HepG2 (cell line): ENCODE measurements around the gene CCDC70. TPM values are rescaled to one million over a fixed set of nuclear protein-coding genes. Genes with fewer than 3 reads are reported as not detected.

Source experiments
- ATAC-seq: fragments of 200-7000 bp; cut with Tn5 transposase; 3 replicates; pipeline ENCODE4 v1.9.1; 2020; ENCODE audit warnings: mild to moderate bottlenecking, moderate library complexity
- BruUV-seq: library from RNA; stranded (reverse); fragments of 400-500 nt; replicated peaks from 2 replicates; lab custom pipeline; 2021; lab: Mats Ljungman, UMichigan
- CTCF ChIA-PET: fragments of 300-600 bp; formaldehyde crosslinking; extraction: SDS; loops from one replicate; lab custom pipeline; 2021; ENCODE audit warnings: low total read pairs, inconsistent platforms, low intra/inter-chr PET ratio; lab: Yijun Ruan, JAX
- POLR2A ChIA-PET: fragments of 350-600 bp; sonication (Branson Sonifier 250); formaldehyde crosslinking; loops from one replicate; lab custom pipeline; 2020; ENCODE audit warnings: antibody characterized with exemption, inconsistent platforms; lab: Yijun Ruan, JAX
- DNase-seq: peaks from one replicate; pipeline ENCODE4 v3.0.0-alpha.2; 2015; ENCODE audit warnings: low spot score
- FAIRE-seq: peaks from 3 replicates; lab custom pipeline; 2011; peaks lifted over from hg19 to GRCh38; lab: Jason Lieb, UNC
- H2AFZ ChIP-seq: one replicate; pipeline ENCODE4 v1.6.1; 2011; ENCODE audit warnings: low read length, inconsistent platforms
- H3K27ac ChIP-seq: fragments of 300-600 bp; 3 replicates; pipeline ENCODE4 v1.8.0; 2011; ENCODE audit warnings: mixed run types, mild to moderate bottlenecking, mixed read lengths, low read length, inconsistent platforms; ENCODE audit not compliant: insufficient read depth; ENCODE audit errors: extremely low read length
- H3K27me3 ChIP-seq, 2 experiments: fragments of 200-600 bp in 1 of 2; 2 replicates in 1 of 2; 3 replicates in 1 of 2; pipeline versions ENCODE4 v1.6.0 to v1.8.0; 2011; ENCODE audit warnings: low read length in 2 of 2, mild to moderate bottlenecking in 2 of 2, moderate library complexity in 2 of 2, inconsistent platforms in 1 of 2; ENCODE audit not compliant: insufficient read depth in 2 of 2, control insufficient read depth in 1 of 2
- H3K36me3 ChIP-seq, 2 experiments: fragments of 200-600 bp in 1 of 2; replicated peaks in 1 of 2; 2 replicates in 1 of 2; 3 replicates in 1 of 2; pipeline versions ENCODE4 v1.5.1 to v1.8.0; 2011; ENCODE audit warnings: low read length in 2 of 2, inconsistent platforms in 1 of 2; ENCODE audit not compliant: insufficient read depth in 2 of 2, control insufficient read depth in 1 of 2
- H3K4me1 ChIP-seq: 2 replicates; pipeline ENCODE4 v1.5.1; 2012; ENCODE audit warnings: low read length, inconsistent platforms; ENCODE audit not compliant: insufficient read depth
- H3K4me2 ChIP-seq: 2 replicates; pipeline ENCODE4 v1.6.0; 2011; ENCODE audit warnings: low read depth, low read length, inconsistent platforms
- H3K4me3 ChIP-seq, 3 experiments: fragments of 200-600 bp in 1 of 3; sonication (generic), shearing (Covaris generic) in 1 of 3; replicated peaks in 1 of 3; 2 replicates each; pipeline ENCODE4 v1.5.1; 2011 to 2016; ENCODE audit warnings: low read length in 3 of 3, inconsistent platforms in 2 of 3, low read depth in 2 of 3, mild to moderate bottlenecking in 2 of 3, control low read depth in 1 of 3, mixed read lengths in 1 of 3; ENCODE audit not compliant: insufficient read depth in 1 of 3
- H3K79me2 ChIP-seq: one replicate; pipeline ENCODE4 v1.6.1; 2011; ENCODE audit warnings: low read length, inconsistent platforms; ENCODE audit not compliant: insufficient read depth
- H3K9ac ChIP-seq: 2 replicates; pipeline ENCODE4 v1.6.0; 2011; ENCODE audit warnings: mild to moderate bottlenecking, low read depth, low read length, inconsistent platforms; ENCODE audit not compliant: insufficient read depth
- H3K9me3 ChIP-seq: 2 replicates; pipeline ENCODE4 v1.5.1; 2012; ENCODE audit warnings: mild to moderate bottlenecking, low read length
- H4K20me1 ChIP-seq: 2 replicates; pipeline ENCODE4 v1.6.0; 2011; ENCODE audit warnings: inconsistent platforms, mild to moderate bottlenecking, low read length, moderate library complexity; ENCODE audit not compliant: insufficient read depth
- ATF1 ChIP-seq: IDR thresholded peaks from 2 replicates; pipeline ENCODE4 v1.6.1; 2016; ENCODE audit warnings: mild to moderate bottlenecking, control low read depth
- FOXJ3 ChIP-seq: sonication (generic); formaldehyde crosslinking; IDR thresholded peaks from 2 replicates; pipeline ENCODE4 v1.4.0; 2020; ENCODE audit warnings: missing genetic modification reagents, mild to moderate bottlenecking, borderline replicate concordance
- MEF2D ChIP-seq: sonication (generic); formaldehyde crosslinking; IDR thresholded peaks from 2 replicates; pipeline ENCODE4 v1.5.1; 2020; ENCODE audit warnings: mild to moderate bottlenecking, missing genetic modification reagents
- ZFP41 ChIP-seq: sonication (generic); formaldehyde crosslinking; IDR thresholded peaks from 2 replicates; pipeline ENCODE4 v1.4.0; 2020; ENCODE audit warnings: mild to moderate bottlenecking, missing genetic modification reagents, borderline replicate concordance
- WGBS: methylation state at CpG from one replicate; pipeline ENCODE4 v1.1.6; 2017; ENCODE audit warnings: low lambda C conversion rate; 5-methylcytosine and 5-hydroxymethylcytosine counted together
- in situ Hi-C: cut with HindIII; loops from 2 replicates; pipeline ENCODE4 v1.10.0; 2017; ENCODE audit warnings: low pct_unique_long_range_greater_than_20kb; ENCODE audit not compliant: extremely low pct_ligation_motif_present
- intact Hi-C: fragments of 100-400 bp; cut with micrococcal nuclease; formaldehyde crosslinking; loops from one replicate; pipeline ENCODE4 v1.10.0; 2022; ENCODE audit not compliant: unreplicated experiment
- polyA plus RNA-seq, 8 experiments: library from polyadenylated mRNA; depleted of rRNA in 3 of 8; stranded (reverse) in 7 of 8; unstranded in 1 of 8; fragments of >200 nt; fragmentation: Illumina TruSeq in 4 of 8; extraction: Trizol in 4 of 8; gene quantifications; 2 replicates each; pipeline versions ENCODE4 v1.2.1 to v1.2.3, GENCODE V29; 2011 to 2016; ENCODE audit warnings: low read depth in 4 of 8, missing spikeins in 1 of 8, mixed read lengths in 1 of 8; ENCODE audit not compliant: insufficient read depth in 1 of 8
- total RNA-seq, 5 experiments: library from RNA; depleted of rRNA; stranded (reverse); fragments of >200 nt; fragmentation: Illumina TruSeq; extraction: Trizol; gene quantifications; 2 replicates each; pipeline ENCODE4 v1.2.3, GENCODE V29; 2016; ENCODE audit warnings: low read depth in 1 of 5
- TF ChIP-seq, protein P1 (sequence below): sonication (generic); formaldehyde crosslinking; IDR thresholded peaks from 2 replicates; pipeline ENCODE4 v1.9.0; 2021; ENCODE audit warnings: missing genetic modification reagents, borderline replicate concordance
- TF ChIP-seq, protein P2 (sequence below): sonication (generic); formaldehyde crosslinking; IDR thresholded peaks from 2 replicates; pipeline ENCODE4 v1.4.0; 2020; ENCODE audit warnings: missing genetic modification reagents, borderline replicate concordance
- TF ChIP-seq, protein P3 (sequence below): sonication (generic); formaldehyde crosslinking; IDR thresholded peaks from 2 replicates; pipeline ENCODE4 v1.8.1; 2023; ENCODE audit warnings: mild to moderate bottlenecking, moderate library complexity, missing genetic modification reagents

The CCDC70 gene
- total and polyA plus RNA-seq, 2 of the 13 experiments (the other 11 are each of a cell fraction or from before 2014, with no cell fraction given) = 0.13 TPM; not detected in 1

- ChIA-PET CTCF (no interaction called here), POLR2A (no interaction called here)
- no TSS peak for BruUV-seq
- FAIRE-seq (no peak), ATAC-seq (no peak), DNase-seq (no peak)
- H3K4me3 ChIP-seq = no peak overlapping the region
- no peaks in the 10 kb centered on the region for H3K36me3 ChIP-seq
- 83% methylated on average over 8 of the region's 8 CpGs for WGBS
- no peaks in the 10 kb centered on the region for H3K4me1 ChIP-seq
- H3K4me2 ChIP-seq = no peak overlapping the region
- no peak overlapping the region for H3K27ac ChIP-seq
- in situ Hi-C loops = no loop called here
- no peaks in the 10 kb centered on the region for H4K20me1 ChIP-seq
- H3K79me2 ChIP-seq = no peaks in the 10 kb centered on the region
- no peaks in the 10 kb centered on the region for H3K9me3 ChIP-seq
- TF ChIP-seq ATF1 (no peak), FOXJ3 (CRISPR knock-in tag) (no peak), ZFP41 (CRISPR knock-in tag) (no peak), MEF2D (no peak)
- TF ChIP-seq, protein P1, sequence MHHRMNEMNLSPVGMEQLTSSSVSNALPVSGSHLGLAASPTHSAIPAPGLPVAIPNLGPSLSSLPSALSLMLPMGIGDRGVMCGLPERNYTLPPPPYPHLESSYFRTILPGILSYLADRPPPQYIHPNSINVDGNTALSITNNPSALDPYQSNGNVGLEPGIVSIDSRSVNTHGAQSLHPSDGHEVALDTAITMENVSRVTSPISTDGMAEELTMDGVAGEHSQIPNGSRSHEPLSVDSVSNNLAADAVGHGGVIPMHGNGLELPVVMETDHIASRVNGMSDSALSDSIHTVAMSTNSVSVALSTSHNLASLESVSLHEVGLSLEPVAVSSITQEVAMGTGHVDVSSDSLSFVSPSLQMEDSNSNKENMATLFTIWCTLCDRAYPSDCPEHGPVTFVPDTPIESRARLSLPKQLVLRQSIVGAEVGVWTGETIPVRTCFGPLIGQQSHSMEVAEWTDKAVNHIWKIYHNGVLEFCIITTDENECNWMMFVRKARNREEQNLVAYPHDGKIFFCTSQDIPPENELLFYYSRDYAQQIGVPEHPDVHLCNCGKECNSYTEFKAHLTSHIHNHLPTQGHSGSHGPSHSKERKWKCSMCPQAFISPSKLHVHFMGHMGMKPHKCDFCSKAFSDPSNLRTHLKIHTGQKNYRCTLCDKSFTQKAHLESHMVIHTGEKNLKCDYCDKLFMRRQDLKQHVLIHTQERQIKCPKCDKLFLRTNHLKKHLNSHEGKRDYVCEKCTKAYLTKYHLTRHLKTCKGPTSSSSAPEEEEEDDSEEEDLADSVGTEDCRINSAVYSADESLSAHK (CRISPR knock-in tag) = no peak
- TF ChIP-seq, protein P2, sequence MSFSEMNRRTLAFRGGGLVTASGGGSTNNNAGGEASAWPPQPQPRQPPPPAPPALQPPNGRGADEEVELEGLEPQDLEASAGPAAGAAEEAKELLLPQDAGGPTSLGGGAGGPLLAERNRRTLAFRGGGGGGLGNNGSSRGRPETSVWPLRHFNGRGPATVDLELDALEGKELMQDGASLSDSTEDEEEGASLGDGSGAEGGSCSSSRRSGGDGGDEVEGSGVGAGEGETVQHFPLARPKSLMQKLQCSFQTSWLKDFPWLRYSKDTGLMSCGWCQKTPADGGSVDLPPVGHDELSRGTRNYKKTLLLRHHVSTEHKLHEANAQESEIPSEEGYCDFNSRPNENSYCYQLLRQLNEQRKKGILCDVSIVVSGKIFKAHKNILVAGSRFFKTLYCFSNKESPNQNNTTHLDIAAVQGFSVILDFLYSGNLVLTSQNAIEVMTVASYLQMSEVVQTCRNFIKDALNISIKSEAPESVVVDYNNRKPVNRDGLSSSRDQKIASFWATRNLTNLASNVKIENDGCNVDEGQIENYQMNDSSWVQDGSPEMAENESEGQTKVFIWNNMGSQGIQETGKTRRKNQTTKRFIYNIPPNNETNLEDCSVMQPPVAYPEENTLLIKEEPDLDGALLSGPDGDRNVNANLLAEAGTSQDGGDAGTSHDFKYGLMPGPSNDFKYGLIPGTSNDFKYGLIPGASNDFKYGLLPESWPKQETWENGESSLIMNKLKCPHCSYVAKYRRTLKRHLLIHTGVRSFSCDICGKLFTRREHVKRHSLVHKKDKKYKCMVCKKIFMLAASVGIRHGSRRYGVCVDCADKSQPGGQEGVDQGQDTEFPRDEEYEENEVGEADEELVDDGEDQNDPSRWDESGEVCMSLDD (CRISPR knock-in tag) = no peak
- TF ChIP-seq, protein P3, sequence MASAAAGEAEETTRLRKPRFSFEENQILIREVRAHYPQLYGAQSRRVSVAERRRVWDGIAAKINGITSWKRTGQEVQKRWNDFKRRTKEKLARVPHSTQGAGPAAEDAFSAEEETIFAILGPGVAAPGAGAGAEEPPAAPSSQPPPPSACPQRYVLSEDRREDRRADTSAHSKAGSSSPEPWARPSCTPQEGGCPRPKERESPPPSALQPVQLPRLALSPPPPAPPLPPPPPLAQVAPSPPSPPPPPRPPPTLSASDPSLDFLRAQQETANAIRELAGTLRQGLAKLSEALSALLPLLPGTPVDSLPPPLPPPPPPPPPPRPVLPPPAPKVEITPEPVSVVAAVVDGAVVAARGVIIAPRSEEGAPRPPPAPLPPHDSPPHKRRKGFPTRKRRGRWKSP (CRISPR knock-in tag) = no peak
- H3K9ac ChIP-seq = no peak overlapping the region
- H2AFZ ChIP-seq = no peak overlapping the region
- no peaks in the 10 kb centered on the region for H3K27me3 ChIP-seq
- intact Hi-C loops = no loop called here
Measured at GRCh38 chr13:51838240-51838846, 23.4 kb upstream of the CCDC70 start.
